RPMI8226 (cell line): ENCODE results near the gene GRIN2A.

ENCODE experiments used
- DNase-seq: peaks from one replicate; pipeline ENCODE4 v3.0.0-alpha.2; 2015

The GRIN2A gene

GRCh38 chr16:9736547-9736946 is 445.7 kb downstream of the GRIN2A start:
- DNase-seq, result no peak

DNA sequence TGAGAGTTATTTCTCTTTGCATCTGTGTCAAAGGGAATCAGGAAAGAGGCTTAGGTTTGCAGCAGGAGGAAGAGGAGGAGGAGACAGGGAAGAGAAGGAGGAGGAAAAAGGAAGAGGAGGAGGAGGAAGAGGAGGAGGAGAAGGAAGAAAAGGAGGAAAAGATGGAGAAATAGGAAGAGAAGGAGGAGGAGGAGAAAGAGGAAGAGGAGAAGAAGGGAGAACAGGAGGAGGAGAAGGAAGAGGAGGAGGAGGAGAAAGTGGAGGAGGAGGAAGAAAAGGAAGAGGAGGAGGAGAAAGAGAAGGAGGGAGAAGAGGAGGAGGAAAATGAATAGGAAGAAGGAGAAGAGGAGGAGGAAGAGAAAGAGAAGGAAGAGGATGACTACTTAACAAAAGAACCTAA is 459.1 kb downstream of the GRIN2A start:
- no peak for DNase-seq

DNA sequence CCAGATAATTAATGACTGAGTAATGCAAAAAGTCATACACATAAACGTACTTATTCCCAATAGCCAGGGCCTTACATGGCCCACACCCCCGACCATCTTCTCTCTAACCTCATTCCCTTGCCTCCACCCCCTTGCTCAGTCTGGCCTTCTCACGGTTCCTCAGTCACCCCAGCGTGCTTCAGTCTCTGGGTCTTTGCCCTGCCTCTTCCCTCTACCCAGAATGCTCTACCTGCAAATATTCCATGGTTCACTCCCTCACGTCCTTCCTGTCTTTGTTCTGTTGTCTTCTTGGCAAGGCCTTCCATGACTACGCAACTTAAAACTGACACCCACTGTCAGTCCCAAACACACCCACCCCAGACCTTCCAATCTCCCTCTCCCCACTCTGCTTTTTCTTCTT is 468.3 kb downstream of the GRIN2A start:
- no peak for DNase-seq

GRCh38 chr16:9713156-9713555 is 469.1 kb downstream of the GRIN2A start:
- DNase-seq, result no peak

DNA sequence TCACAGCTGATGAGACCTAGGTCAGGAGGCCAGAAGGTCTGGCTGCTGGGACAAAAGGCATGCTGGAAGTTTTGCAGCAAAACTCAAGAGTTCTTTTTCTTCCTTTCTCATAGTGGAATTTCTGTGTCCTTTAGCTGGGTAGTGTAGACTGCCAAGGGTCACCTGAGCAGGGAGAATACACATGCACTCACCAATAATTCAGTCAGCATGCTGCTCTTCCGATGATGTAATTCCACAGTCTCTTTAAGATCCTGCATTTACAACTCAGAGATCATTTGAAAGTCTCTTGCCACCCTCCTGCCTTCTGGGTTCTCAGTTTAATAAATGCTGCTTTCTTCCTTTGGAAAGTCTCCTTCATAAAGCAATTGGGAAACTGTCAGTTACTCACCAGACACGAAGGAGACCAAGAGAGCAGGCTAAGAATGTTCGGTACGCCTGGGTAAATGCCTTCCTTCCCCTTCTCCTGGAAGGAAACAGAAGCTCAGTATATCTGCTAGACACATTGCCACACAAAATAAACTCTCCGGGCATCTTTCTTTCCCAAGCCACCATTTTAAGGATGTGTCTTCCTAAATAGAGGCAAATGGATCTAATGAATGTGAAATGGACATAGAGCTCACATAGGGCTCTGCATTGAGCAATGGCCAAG is 473.1 kb downstream of the GRIN2A start:
- DNase-seq, result no peak

DNA sequence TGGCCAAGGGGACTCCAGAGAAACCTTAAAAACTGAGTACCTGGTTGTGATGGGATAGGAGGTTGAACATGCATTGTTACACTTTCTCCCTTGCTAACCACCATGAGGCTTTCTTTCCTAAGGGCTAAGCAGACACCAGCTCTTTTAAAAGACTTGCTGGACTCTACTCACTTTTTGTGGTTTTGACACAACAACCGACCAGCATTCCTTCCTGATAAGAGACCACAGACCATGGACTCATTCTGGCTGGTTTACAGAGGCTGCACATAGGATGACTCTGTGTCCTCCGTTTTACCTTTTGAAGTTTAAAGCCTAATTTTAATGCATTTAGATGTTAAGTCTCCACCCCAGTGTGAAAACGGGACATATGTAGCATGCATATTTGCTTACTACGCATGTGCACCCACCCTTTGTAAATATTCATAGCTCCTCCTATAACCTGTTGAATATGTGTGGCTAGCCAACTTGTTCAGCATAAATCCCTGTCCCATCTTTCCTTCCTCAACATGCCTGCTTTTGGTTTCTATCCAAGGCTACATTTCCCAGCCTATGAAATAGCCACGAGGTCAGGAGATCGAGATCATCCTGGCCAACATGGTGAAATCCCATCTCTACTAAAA is 475.9 kb downstream of the GRIN2A start:
- DNase-seq, result no peak

DNA sequence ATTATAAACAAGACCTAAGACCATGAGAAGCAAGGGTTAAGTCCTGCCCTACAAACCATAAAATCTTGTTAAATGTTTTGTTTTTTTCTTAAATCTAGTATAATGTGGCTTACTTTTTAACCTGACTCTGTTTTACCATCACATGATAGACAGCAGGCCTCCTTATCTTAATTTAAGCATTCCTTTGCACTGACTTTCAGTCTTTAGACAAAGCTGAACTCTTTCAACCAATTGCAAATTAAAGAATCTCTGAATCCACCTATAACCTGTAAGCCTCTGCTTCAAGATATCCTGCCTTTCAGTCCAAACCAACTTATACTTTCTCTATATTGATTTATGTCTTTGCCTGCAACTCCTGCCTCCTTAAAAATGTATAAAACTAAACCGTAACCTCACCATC is 478.5 kb downstream of the GRIN2A start:
- no peak for DNase-seq
